T1000 (cell line): ENCODE data around the gene EIF3I.

Experiments used
- DNase-seq: peaks from one replicate; lab custom pipeline; 2025; ENCODE audit warnings: mixed read lengths; lab: John Stamatoyannopoulos, UW

The EIF3I gene

DNA sequence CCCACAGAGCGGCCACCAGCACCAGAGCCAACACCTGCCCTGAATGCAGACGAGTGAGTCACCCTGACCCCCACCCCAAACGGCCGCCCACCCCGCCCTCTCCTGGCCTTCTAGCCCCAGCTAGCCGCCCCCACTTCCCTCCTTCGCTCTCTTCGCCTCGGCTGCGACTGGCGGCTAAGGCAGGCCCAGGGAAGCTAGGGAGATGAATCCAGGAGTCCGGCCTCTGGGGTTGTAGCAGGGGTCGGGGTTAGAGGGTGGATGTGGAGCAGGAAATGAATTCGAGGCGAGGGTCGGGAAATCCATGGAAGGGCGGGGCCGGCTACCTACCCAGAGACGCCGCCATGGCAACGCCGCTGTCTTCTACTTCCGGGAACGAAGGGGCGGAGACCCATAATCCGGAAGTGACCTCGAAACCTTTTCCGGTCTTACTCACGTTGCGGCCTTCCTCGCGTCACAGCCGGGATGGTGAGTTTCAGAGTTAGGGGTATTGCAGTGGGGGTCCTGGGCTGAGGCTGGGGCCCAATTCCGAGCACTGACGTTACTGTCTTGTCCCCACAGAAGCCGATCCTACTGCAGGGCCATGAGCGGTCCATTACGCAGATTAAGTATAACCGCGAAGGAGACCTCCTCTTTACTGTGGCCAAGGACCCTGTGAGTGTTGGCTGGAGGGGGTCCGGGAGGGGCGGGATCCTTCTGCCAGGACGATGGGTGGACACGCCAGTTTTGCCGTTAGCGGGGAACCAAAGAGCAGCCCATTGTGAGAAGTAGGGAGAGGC, at the start of gene EIF3I, which contains the start of gene TMEM234:
Gene EIF3I (plus strand): TSS at position 428 of the 776 bp plus-strand sequence. CDS start 35 bp downstream, at position 463.
Gene TMEM234 (minus strand): TSS at position 374 of the 776 bp plus-strand sequence. CDS start 31 bp downstream, at position 343.
- peak; percentile 72 for DNase-seq

DNA sequence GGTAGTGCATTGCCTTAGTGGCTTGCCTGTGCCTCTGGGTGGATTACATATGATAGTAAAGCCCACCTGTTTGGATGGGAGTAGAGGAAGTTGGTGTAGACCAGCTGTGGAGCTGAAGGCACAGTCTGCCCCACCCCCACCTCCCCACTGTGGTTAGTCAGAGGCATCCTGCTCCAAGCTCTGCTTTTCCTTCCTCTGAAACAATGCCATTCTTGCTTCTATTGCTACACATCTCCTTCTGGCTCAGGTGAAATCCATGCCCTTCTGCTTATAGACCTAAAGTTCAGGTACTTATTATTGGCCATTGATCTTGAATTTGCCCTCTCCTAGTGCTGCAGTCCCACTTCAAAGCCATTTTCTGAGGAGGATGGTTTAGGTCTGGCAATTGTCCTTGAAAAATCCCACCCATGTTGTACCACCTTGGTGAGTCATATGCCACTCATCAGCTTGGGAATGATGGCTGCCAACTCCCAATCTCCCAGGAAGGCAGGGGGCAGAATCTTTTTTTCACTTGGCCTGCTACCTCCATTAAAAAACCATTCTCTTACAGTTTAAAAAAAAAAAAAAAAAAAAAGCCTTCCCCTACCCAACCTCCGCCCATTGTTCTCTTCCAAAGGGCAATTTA, 49.5 kb upstream of the EIF3I start:
- no peak for DNase-seq

GRCh38 chr1:32178380-32179192, 43.6 kb upstream of the EIF3I start:
- no peak for DNase-seq

- DNase-seq = no peak
Measured at GRCh38 chr1:32179193-32179442, 43.1 kb upstream of the EIF3I start.

GRCh38 chr1:32179443-32180185, 42.6 kb upstream of the EIF3I start, which contains the start of gene TXLNA:
TXLNA (plus strand) TSS chr1:32179675; CDS start chr1:32180346, 671 bp downstream.
- peak; percentile 89 for DNase-seq

- no peak for DNase-seq
Measured at GRCh38 chr1:32180186-32181060, 41.8 kb upstream of the EIF3I start.

DNA sequence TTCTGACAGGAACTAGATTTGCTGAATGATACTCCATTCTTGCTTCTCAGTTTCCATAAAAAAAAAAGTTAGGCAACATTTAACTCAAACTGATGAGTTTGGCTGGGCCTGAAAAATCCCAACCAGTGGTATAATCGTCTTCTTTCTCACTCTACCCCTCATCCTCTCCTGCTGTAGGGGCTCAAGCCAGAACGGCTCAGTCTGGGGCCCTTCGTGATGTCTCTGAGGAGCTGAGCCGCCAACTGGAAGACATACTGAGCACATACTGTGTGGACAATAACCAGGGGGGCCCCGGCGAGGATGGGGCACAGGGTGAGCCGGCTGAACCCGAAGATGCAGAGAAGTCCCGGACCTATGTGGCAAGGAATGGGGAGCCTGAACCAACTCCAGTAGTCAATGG, 41.1 kb upstream of the EIF3I start:
- DNase-seq = no peak

GRCh38 chr1:32181563-32181962, 40.6 kb upstream of the EIF3I start:
- DNase-seq = no peak

DNA sequence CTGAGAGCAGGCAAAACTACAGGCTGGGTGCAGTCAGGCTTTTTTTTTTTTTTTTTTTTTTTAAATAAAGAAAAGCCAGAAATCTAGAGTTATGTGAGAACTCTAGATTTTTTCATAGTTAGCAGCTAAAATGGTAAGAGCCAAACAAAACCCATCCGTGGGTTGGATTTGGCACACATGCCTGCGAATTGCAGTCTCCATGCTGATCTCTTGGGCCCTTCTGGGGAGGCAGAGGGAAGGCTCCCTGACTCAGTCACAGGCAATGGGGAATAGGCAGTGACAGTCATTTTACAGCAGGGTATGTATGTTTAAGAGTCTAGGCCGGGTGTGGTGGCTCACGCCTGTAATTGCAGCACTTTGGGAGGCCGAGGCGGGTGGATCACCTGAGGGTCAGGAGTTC, 40.1 kb upstream of the EIF3I start:
- DNase-seq = no peak

- no peak for DNase-seq
Measured at GRCh38 chr1:32184650-32185049, 37.6 kb upstream of the EIF3I start.

DNA sequence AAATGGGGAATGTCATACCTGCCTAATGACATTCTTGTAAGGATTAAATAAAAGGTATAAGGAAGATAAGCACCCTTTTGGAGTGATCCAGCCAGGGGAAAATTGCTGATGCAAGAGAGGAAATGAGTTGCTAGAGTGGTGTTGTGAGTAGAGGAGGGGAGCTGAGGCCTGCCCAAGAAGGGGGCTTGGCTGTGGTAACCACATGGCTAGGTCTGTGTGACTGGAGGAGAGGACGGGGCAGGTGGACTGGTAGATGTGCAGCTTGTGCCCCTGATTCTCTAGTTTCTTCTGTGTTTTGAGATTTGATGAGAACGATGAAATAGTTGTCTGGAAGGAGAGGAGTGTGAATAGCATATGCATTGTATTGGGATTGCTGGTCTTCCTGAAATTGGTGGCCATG, 36.1 kb upstream of the EIF3I start:
- no peak for DNase-seq

DNA sequence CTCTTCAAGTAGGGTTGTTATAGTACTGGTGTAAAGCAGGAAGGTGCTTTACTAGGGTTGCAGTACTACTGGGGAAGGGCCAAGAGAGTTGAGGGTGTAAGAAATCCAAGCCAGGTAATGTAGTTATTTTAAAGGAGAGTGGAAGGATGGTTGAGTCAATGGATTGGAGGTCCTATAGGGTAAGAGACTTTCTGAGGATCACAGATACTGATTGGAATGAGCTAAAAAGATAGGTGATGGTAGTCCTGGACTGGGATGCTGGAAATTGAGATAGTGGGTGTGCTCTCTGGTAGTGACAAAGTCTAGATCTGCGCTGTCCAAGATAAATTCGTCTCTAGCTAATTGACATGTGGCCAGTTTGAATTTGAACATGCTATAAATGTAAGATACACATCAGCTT, 35.7 kb upstream of the EIF3I start:
- DNase-seq = no peak

DNA sequence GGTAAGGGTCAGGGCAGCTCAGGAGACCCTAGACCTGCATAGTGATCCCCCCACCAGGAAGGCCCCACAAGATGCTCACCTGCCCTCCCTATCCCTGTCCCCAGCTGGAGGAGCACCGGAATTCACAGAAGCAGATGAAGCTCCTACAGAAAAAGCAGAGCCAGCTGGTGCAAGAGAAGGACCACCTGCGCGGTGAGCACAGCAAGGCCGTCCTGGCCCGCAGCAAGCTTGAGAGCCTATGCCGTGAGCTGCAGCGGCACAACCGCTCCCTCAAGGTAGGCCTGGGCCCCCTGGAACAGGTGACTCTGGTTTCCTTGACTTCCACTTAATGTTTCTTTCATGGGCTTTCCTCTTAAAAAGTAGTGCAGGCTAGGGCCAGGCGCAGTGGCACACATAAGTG, 34.4 kb upstream of the EIF3I start:
- DNase-seq = no peak

GRCh38 chr1:32192220-32192948, 29.8 kb upstream of the EIF3I start:
- DNase-seq = no peak

- DNase-seq = no peak
Measured at GRCh38 chr1:32194984-32195383, 27.2 kb upstream of the EIF3I start.

GRCh38 chr1:32195531-32195930, 26.7 kb upstream of the EIF3I start:
- no peak for DNase-seq

DNA sequence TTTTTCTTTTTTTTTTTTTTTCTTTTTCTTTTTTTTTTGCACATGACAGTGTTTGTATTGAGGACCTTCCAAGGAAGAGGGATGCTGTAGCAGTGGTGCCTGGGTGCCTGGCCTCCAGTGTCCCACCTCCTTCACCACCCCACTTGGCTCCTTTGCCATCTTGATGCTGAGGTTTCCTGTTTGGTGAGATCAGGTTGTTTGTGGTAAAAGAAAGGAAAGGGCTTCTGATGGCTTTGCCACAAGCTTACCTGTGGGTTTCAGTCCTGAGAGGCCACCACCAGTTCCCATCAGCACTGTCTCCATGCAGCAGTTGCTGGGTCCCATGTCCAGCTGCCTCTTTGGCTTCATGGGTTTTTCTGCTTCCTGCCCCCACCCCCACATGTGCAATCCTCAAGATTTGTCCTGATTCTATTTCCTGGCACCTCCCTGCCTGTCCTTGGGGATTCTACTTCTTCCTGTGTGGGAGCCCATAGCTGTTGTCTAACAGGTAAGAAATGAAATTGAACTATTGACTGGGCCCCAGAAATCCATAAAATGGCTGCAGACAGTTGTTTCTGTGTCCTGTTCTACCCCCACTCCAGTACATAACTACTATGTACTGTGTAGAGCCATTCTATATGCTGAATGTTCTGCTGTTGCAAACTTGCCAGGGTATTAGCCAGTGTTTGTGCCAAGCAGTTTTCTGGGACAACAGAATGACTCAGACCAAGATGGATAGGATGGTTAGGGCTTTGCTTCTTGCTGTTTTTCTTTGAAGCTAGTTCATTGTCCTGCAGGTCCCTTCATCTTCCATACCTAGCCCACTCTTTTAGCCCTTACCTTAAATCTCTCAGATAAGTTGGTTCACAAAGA, 26.0 kb upstream of the EIF3I start:
- DNase-seq = no peak

DNA sequence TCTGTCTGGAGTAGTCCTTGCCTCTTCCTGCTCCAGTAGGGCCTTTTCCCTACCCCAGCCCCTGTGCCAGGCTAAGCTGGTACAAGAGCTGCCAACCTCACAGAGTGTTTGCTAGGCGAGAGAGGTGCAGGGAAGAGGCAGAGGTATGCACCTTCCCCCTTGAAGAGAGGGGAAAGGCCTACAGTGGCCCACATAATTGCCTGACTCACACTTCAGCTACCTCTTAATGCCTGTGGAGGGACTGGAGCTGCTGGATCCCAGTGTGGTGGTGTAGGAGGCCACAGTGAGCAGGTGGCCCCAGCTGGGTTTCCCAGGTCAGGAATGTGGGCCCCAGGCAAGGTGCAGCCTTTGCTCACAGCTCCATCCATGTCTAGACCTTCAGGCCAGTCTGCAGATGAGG, 25.1 kb upstream of the EIF3I start:
- no peak for DNase-seq

- DNase-seq = no peak
Measured at GRCh38 chr1:32197837-32198236, 24.4 kb upstream of the EIF3I start.
